Smooth muscle cell (in vitro differentiated cells): ENCODE results near the gene NAV2. TPM values are rescaled to one million over a fixed set of nuclear protein-coding genes. Genes with fewer than 3 reads are reported as not detected.

Experiments
- DNase-seq: peaks from one replicate; lab custom pipeline; 2025; ENCODE audit not compliant: unreplicated experiment; lab: John Stamatoyannopoulos, UW
- H2AFZ ChIP-seq: fragments of 200-600 bp; sonication (generic); 2 replicates; pipeline ENCODE4 v1.6.0; 2016; ENCODE audit warnings: antibody characterized with exemption, low read depth, mild to moderate bottlenecking
- H3F3A ChIP-seq: fragments of 200-600 bp; sonication (generic); 2 replicates; pipeline ENCODE4 v1.6.0; 2017; ENCODE audit warnings: antibody characterized with exemption, low read depth
- H3K27ac ChIP-seq: fragments of 200-600 bp; sonication (generic); 2 replicates; pipeline ENCODE4 v1.5.1; 2016; ENCODE audit warnings: low read depth, mild to moderate bottlenecking
- H3K27me3 ChIP-seq: fragments of 200-600 bp; sonication (generic); 2 replicates; pipeline ENCODE4 v1.6.1; 2016; ENCODE audit warnings: low read depth, mild to moderate bottlenecking
- H3K36me3 ChIP-seq: fragments of 200-600 bp; sonication (generic); 2 replicates; pipeline ENCODE4 v1.5.1; 2016; ENCODE audit warnings: low read depth
- H3K4me1 ChIP-seq: fragments of 200-600 bp; sonication (generic); 2 replicates; pipeline ENCODE4 v1.5.1; 2016; ENCODE audit warnings: low read depth
- H3K4me2 ChIP-seq: fragments of 200-600 bp; sonication (generic); 2 replicates; pipeline ENCODE4 v1.6.0; 2016; ENCODE audit warnings: mild to moderate bottlenecking
- H3K4me3 ChIP-seq: fragments of 200-600 bp; sonication (generic); 2 replicates; pipeline ENCODE4 v1.5.1; 2016; ENCODE audit warnings: mild to moderate bottlenecking
- H3K79me2 ChIP-seq: fragments of 200-600 bp; sonication (generic); 2 replicates; pipeline ENCODE4 v1.6.0; 2016; ENCODE audit warnings: low read depth, mild to moderate bottlenecking
- H3K9ac ChIP-seq: fragments of 200-600 bp; sonication (generic); 2 replicates; pipeline ENCODE4 v1.6.0; 2016; ENCODE audit warnings: low read depth
- H3K9me3 ChIP-seq: fragments of 200-600 bp; sonication (generic); replicated peaks from 2 replicates; pipeline ENCODE4 v1.5.1; 2016; ENCODE audit warnings: low read depth
- H4K20me1 ChIP-seq: fragments of 200-600 bp; sonication (generic); 2 replicates; pipeline ENCODE4 v1.6.0; 2016; ENCODE audit warnings: low read depth
- CTCF ChIP-seq: fragments of 200-600 bp; sonication (generic); IDR thresholded peaks from 2 replicates; pipeline ENCODE4 v1.5.1; 2017; ENCODE audit warnings: borderline replicate concordance, mild to moderate bottlenecking, antibody characterized with exemption; ENCODE audit not compliant: insufficient read depth, poor library complexity, severe bottlenecking
- WGBS: methylation state at CpG from one replicate; pipeline ENCODE4 v1.1.7; 2016; ENCODE audit warnings: low lambda C conversion rate; 5-methylcytosine and 5-hydroxymethylcytosine counted together
- polyA plus RNA-seq: library from polyadenylated mRNA; unstranded; fragments of >200 nt; fragmentation: Nextera tagmentation; extraction: Ambion mirVana; gene quantifications from 2 replicates; pipeline ENCODE4 v1.2.1, GENCODE V29; 2016
- total RNA-seq: library from RNA; depleted of rRNA; stranded (reverse); fragments of >200 nt; gene quantifications from 2 replicates; pipeline ENCODE4 v1.2.3, GENCODE V29; 2014

The NAV2 gene
- total and polyA plus RNA-seq, 2 experiments from 2014 or later, result 14.1 to 67.5 TPM

GRCh38 chr11:19972651-19973050 lies 260.0 kb downstream of the NAV2 start:
- no peak overlapping the region for H3K4me2 ChIP-seq
- WGBS, result 81% methylated on average over 1 of the region's 1 CpG
- no peak overlapping the region for H3K4me3 ChIP-seq
- H3K9ac ChIP-seq, result no peak overlapping the region
- no peaks in the 10 kb centered on the region for H3K9me3 ChIP-seq
- H4K20me1 ChIP-seq, result no peaks in the 10 kb centered on the region
- no peaks in the 10 kb centered on the region for H3K36me3 ChIP-seq
- H3F3A ChIP-seq, result no peaks in the 10 kb centered on the region
- no peaks in the 10 kb centered on the region for H3K79me2 ChIP-seq
- H2AFZ ChIP-seq, result no peak overlapping the region
- no peaks in the 10 kb centered on the region for H3K27me3 ChIP-seq
- no peak for TF ChIP-seq CTCF
- no peaks in the 10 kb centered on the region for H3K4me1 ChIP-seq
- DNase-seq, result no peak
- no peak overlapping the region for H3K27ac ChIP-seq

- peaks cover 2% of the 10 kb centered on the region for H3F3A ChIP-seq
- no peak for DNase-seq
- H3K79me2 ChIP-seq, result no peaks in the 10 kb centered on the region
- no peak overlapping the region for H2AFZ ChIP-seq
- no peaks in the 10 kb centered on the region for H3K36me3 ChIP-seq
- no peak overlapping the region for H3K4me3 ChIP-seq
- no peak overlapping the region for H3K9ac ChIP-seq
- TF ChIP-seq CTCF, result no peak
- no peaks in the 10 kb centered on the region for H3K27me3 ChIP-seq
- no peaks in the 10 kb centered on the region for H4K20me1 ChIP-seq
- 77% methylated on average over 5 of the region's 5 CpGs for WGBS
- no peak overlapping the region for H3K27ac ChIP-seq
- H3K9me3 ChIP-seq, result no peaks in the 10 kb centered on the region
- no peaks in the 10 kb centered on the region for H3K4me1 ChIP-seq
- no peak overlapping the region for H3K4me2 ChIP-seq
Measured at GRCh38 chr11:19973136-19973635, 260.5 kb downstream of the NAV2 start.

- Histone ChIP-seq H3K36me3 (no peaks in the 10 kb centered on the region), H3K4me1 (peaks cover 6% of the 10 kb centered on the region), H3K4me2 (no peak overlapping the region), H3K79me2 (no peaks in the 10 kb centered on the region), H4K20me1 (no peaks in the 10 kb centered on the region), H3F3A (peaks cover 14% of the 10 kb centered on the region), H3K9ac (no peak overlapping the region), H3K9me3 (no peaks in the 10 kb centered on the region), H3K27me3 (no peaks in the 10 kb centered on the region), H2AFZ (no peak overlapping the region), H3K4me3 (no peak overlapping the region), H3K27ac (no peak overlapping the region)
- 45% methylated on average over 4 of the region's 4 CpGs for WGBS
- no peak for TF ChIP-seq CTCF
- no peak for DNase-seq
Measured at GRCh38 chr11:19974886-19975285, 262.2 kb downstream of the NAV2 start.

- TF ChIP-seq CTCF, result no peak
- WGBS, result 82% methylated on average over 7 of the region's 7 CpGs
- Histone ChIP-seq H3K27me3 (no peaks in the 10 kb centered on the region), H3F3A (peaks cover 18% of the 10 kb centered on the region), H3K4me3 (no peak overlapping the region), H3K4me2 (no peak overlapping the region), H3K79me2 (no peaks in the 10 kb centered on the region), H3K9me3 (no peaks in the 10 kb centered on the region), H3K36me3 (no peaks in the 10 kb centered on the region), H3K4me1 (peaks cover 6% of the 10 kb centered on the region), H2AFZ (no peak overlapping the region), H3K9ac (no peak overlapping the region), H4K20me1 (no peaks in the 10 kb centered on the region), H3K27ac (no peak overlapping the region)
- no peak for DNase-seq
Measured at GRCh38 chr11:19975414-19975990, 262.9 kb downstream of the NAV2 start.
